Measurements from ENCODE around the gene ZNF74. TPM values are rescaled to one million over a fixed set of nuclear protein-coding genes. Genes with fewer than 3 reads are reported as not detected.
A peak's percentile ranks its signal among the peaks of the same experiment; 100 is the strongest.
"Not testable (repeated sequence)": the region's sequence is repeated elsewhere in the genome, so short reads cannot be mapped to it uniquely, and the experiment has no call there.

Gene ZNF74
- total and polyA plus RNA-seq, 7 donors = 2.1 to 4.8 (median 4.0) TPM

GRCh38 chr22:20389288-20389687, 4.7 kb upstream of the ZNF74 start:
- Histone ChIP-seq H3K27me3 (ENCODE audit: insufficient read depth in 3 of 3, low read length in 2 of 3) (peaks cover 0 to 11% (median 0%) of the 10 kb centered on the region in 3 donors), H3K36me3 (ENCODE audit: insufficient read depth in 1 of 2, low read depth in 1 of 2) (no peaks in the 10 kb centered on the region), H3K4me1 (no peaks in the 10 kb centered on the region), H3K27ac (no peak overlapping the region), H3K4me3 (no peak overlapping the region), H3K9me3 (no peaks in the 10 kb centered on the region)
- WGBS, 3 donors = 92 to 95% (median 94%) methylated on average over 6 of the region's 6 CpGs
- DNase-seq = no peak
- intact Hi-C loops (cut with DNase I) = no loop called here
- no peak for ATAC-seq
- TF ChIP-seq CTCF (IDR thresholded peaks at IDR 0.05) = no peak

GRCh38 chr22:20390394-20390907, 3.5 kb upstream of the ZNF74 start:
- WGBS, 3 donors = 87 to 89% (median 88%) methylated on average over 5 of the region's 5 CpGs

GRCh38 chr22:20391222-20391621, 2.7 kb upstream of the ZNF74 start:
- TF ChIP-seq CTCF (IDR thresholded peaks at IDR 0.05) = no peak
- H3K27me3 ChIP-seq (ENCODE audit: insufficient read depth in 3 of 3, low read length in 2 of 3) = peaks cover 0 to 6% (median 0%) of the 10 kb centered on the region in 3 donors
- H3K36me3 ChIP-seq (ENCODE audit: insufficient read depth in 1 of 2, low read depth in 1 of 2) = no peaks in the 10 kb centered on the region
- H3K4me3 ChIP-seq = no peak overlapping the region
- DNase-seq (no peak), ATAC-seq (no peak)
- H3K9me3 ChIP-seq = no peaks in the 10 kb centered on the region
- peaks cover 9% of the 10 kb centered on the region for H3K4me1 ChIP-seq
- intact Hi-C loops (cut with DNase I) = no loop called here
- H3K27ac ChIP-seq = no peak overlapping the region
- 82 to 87% (median 83%) methylated on average over 4 of the region's 4 CpGs for WGBS, 3 donors

More at GRCh38 chr22:20390394-20390907, 3.5 kb upstream of the ZNF74 start:
- Histone ChIP-seq H3K27me3 (ENCODE audit: insufficient read depth in 3 of 3, low read length in 2 of 3) (peaks cover 0 to 11% (median 0%) of the 10 kb centered on the region in 3 donors), H3K27ac (no peak overlapping the region), H3K36me3 (ENCODE audit: insufficient read depth in 1 of 2, low read depth in 1 of 2) (no peaks in the 10 kb centered on the region), H3K4me3 (no peak overlapping the region), H3K9me3 (no peaks in the 10 kb centered on the region), H3K4me1 (peaks cover 7% of the 10 kb centered on the region)
- ATAC-seq (no peak), DNase-seq (no peak)
- no peak for TF ChIP-seq CTCF (IDR thresholded peaks at IDR 0.05)
- intact Hi-C loops (cut with DNase I) = no loop called here

- H3K4me1 ChIP-seq = peaks cover 10% of the 10 kb centered on the region
- H3K27me3 ChIP-seq (ENCODE audit: insufficient read depth in 3 of 3, low read length in 2 of 3); ATAC-seq; H3K9me3 ChIP-seq; H3K27ac ChIP-seq; DNase-seq; H3K4me3 ChIP-seq; H3K36me3 ChIP-seq (ENCODE audit: insufficient read depth in 1 of 2, low read depth in 1 of 2); intact Hi-C loops (cut with DNase I): not testable (repeated sequence)
- WGBS, 3 donors = 96 to 97% (median 96%) methylated on average over 48 to 53 of the region's 53 CpGs
Observed at GRCh38 chr22:20392365-20392881, 1.5 kb upstream of the ZNF74 start.

- intact Hi-C loops (cut with DNase I) = no loop called here
- Histone ChIP-seq H3K4me1 (peaks cover 10% of the 10 kb centered on the region), H3K27ac (peak overlapping the region; percentile 62), H3K27me3 (ENCODE audit: insufficient read depth in 3 of 3, low read length in 2 of 3) (no peaks in the 10 kb centered on the region), H3K4me3 (peak overlapping the region; percentile 90), H3K9me3 (no peaks in the 10 kb centered on the region), H3K36me3 (ENCODE audit: insufficient read depth in 1 of 2, low read depth in 1 of 2) (no peaks in the 10 kb centered on the region)
- peak in 2 of 4 donors; percentile 5 to 7 for ATAC-seq
- TF ChIP-seq CTCF (IDR thresholded peaks at IDR 0.05) = no peak
- DNase-seq = no peak
- 92 to 96% (median 95%) methylated on average over 23 of the region's 23 CpGs for WGBS, 3 donors
Observed at GRCh38 chr22:20392983-20393704, 807 bp upstream of the ZNF74 start.

Measured in psoas muscle (tissue), 8 donors.